H1 (cell line): Measurements from ENCODE around the gene NUDT9. TPM values are rescaled to one million over a fixed set of nuclear protein-coding genes. Genes with fewer than 3 reads are reported as not detected.

Source experiments
- CTCF ChIA-PET: fragments of 300-600 bp; sonication (Branson Sonifier 250); formaldehyde crosslinking; loops from one replicate; lab custom pipeline; 2021; ENCODE audit not compliant: partially characterized antibody; lab: Charles Lee
- POLR2A ChIA-PET: fragments of 300-600 bp; sonication (Branson Sonifier 250); formaldehyde crosslinking; loops from one replicate; lab custom pipeline; 2021; ENCODE audit warnings: inconsistent platforms; ENCODE audit not compliant: partially characterized antibody; lab: Charles Lee
- DNase-seq, 2 experiments: peaks; one replicate each; pipeline versions ENCODE4 v3.0.0 to v3.0.0-alpha.2; 2010 to 2022; ENCODE audit warnings: low spot score in 2 of 2, low read depth in 1 of 2, mixed read lengths in 1 of 2
- FAIRE-seq: peaks from 2 replicates; lab custom pipeline; 2011; peaks lifted over from hg19 to GRCh38; lab: Jason Lieb, UNC
- H2AFZ ChIP-seq: 2 replicates; pipeline ENCODE4 v1.8.1; 2012; ENCODE audit warnings: low read length, inconsistent platforms
- H2AK5ac ChIP-seq: 2 replicates; pipeline ENCODE4 v1.6.1; 2013; ENCODE audit warnings: low read depth, low read length
- H2BK120ac ChIP-seq: replicated peaks from 2 replicates; pipeline ENCODE3; 2013; ENCODE audit warnings: low read depth, low read length, inconsistent platforms
- H2BK12ac ChIP-seq: 2 replicates; pipeline ENCODE4 v1.6.1; 2013; ENCODE audit warnings: low read depth, low read length
- H2BK15ac ChIP-seq: 2 replicates; pipeline ENCODE4 v1.6.1; 2013; ENCODE audit warnings: low read length
- H2BK20ac ChIP-seq: 2 replicates; pipeline ENCODE4 v1.6.1; 2013; ENCODE audit warnings: low read length
- H2BK5ac ChIP-seq: 2 replicates; pipeline ENCODE4 v1.6.1; 2013; ENCODE audit warnings: low read depth, low read length
- H3K14ac ChIP-seq: 2 replicates; pipeline ENCODE4 v1.6.1; 2013; ENCODE audit warnings: inconsistent platforms; ENCODE audit not compliant: insufficient read length
- H3K18ac ChIP-seq: 2 replicates; pipeline ENCODE4 v1.6.1; 2013; ENCODE audit warnings: low read length; ENCODE audit errors: extremely low read depth
- H3K23ac ChIP-seq: 2 replicates; pipeline ENCODE4 v1.6.1; 2013; ENCODE audit warnings: inconsistent platforms; ENCODE audit not compliant: insufficient read length
- H3K23me2 ChIP-seq: 2 replicates; pipeline ENCODE4 v1.6.1; 2013; ENCODE audit warnings: low read depth, low read length
- H3K27ac ChIP-seq: 2 replicates; pipeline ENCODE4 v1.6.1; 2011; ENCODE audit warnings: low read depth, low read length, inconsistent platforms
- H3K27me3 ChIP-seq, 4 experiments: replicated peaks in 1 of 4; 1 replicate in 1 of 4; 2 replicates in 3 of 4; pipeline versions ENCODE4 v1.6.1 to v1.8.1; 2011 to 2013; ENCODE audit warnings: low read length in 3 of 4, mild to moderate bottlenecking in 3 of 4, inconsistent platforms in 2 of 4, mixed read lengths in 2 of 4, moderate library complexity in 1 of 4; ENCODE audit not compliant: control insufficient read depth in 3 of 4, insufficient read depth in 3 of 4; ENCODE audit errors: extremely low read depth in 1 of 4
- H3K36me3 ChIP-seq, 4 experiments: 2 replicates each; pipeline versions ENCODE4 v1.6.1 to v1.8.1; 2011 to 2013; ENCODE audit warnings: mild to moderate bottlenecking in 4 of 4, low read length in 3 of 4, moderate library complexity in 2 of 4, control low read depth in 1 of 4, inconsistent platforms in 1 of 4; ENCODE audit not compliant: insufficient read depth in 4 of 4, control insufficient read depth in 2 of 4
- H3K4ac ChIP-seq: replicated peaks from 2 replicates; pipeline ENCODE3; 2013; ENCODE audit warnings: low read length, low read depth, mixed read lengths, inconsistent platforms; ENCODE audit not compliant: insufficient read length
- H3K4me1 ChIP-seq, 4 experiments: replicated peaks in 1 of 4; 1 replicate in 1 of 4; 2 replicates in 3 of 4; pipeline versions ENCODE4 v1.6.1 to v1.8.1; 2011 to 2013; ENCODE audit warnings: low read length in 3 of 4, inconsistent platforms in 2 of 4, mixed read lengths in 1 of 4; ENCODE audit not compliant: insufficient read depth in 4 of 4, control insufficient read depth in 3 of 4
- H3K4me2 ChIP-seq, 2 experiments: 2 replicates each; pipeline versions ENCODE4 v1.6.1 to v1.8.1; 2011 to 2013; ENCODE audit warnings: low read depth in 2 of 2, low read length in 2 of 2, control low read depth in 1 of 2, inconsistent platforms in 1 of 2, mild to moderate bottlenecking in 1 of 2; ENCODE audit not compliant: insufficient read depth in 1 of 2
- H3K4me3 ChIP-seq, 4 experiments: fragments of 200-600, 300-600 bp in 1 of 4; sonication (generic), shearing (Covaris generic), sonication (Bioruptor Twin) in 1 of 4; 2 replicates each; pipeline versions ENCODE4 v1.5.1 to v1.8.1; 2011 to 2016; ENCODE audit warnings: low read length in 4 of 4, low read depth in 3 of 4, control low read depth in 2 of 4, inconsistent platforms in 2 of 4, mild to moderate bottlenecking in 2 of 4, mixed read lengths in 1 of 4, moderate library complexity in 1 of 4; ENCODE audit not compliant: insufficient read depth in 2 of 4; ENCODE audit errors: extremely low read depth in 1 of 4
- H3K56ac ChIP-seq: replicated peaks from 2 replicates; pipeline ENCODE3; 2013; ENCODE audit warnings: low read depth, mild to moderate bottlenecking, mixed read lengths, low read length, inconsistent platforms; ENCODE audit not compliant: insufficient read length
- H3K79me1 ChIP-seq: 2 replicates; pipeline ENCODE4 v1.6.1; 2013; ENCODE audit warnings: low read depth, low read length, control low read depth
- H3K79me2 ChIP-seq, 2 experiments: 2 replicates each; pipeline versions ENCODE4 v1.6.1 to v1.8.1; 2012 to 2013; ENCODE audit warnings: low read length in 2 of 2, mild to moderate bottlenecking in 2 of 2, inconsistent platforms in 1 of 2; ENCODE audit not compliant: insufficient read depth in 2 of 2, control insufficient read depth in 1 of 2
- H3K9ac ChIP-seq, 4 experiments: replicated peaks in 1 of 4; 1 replicate in 1 of 4; 2 replicates in 3 of 4; pipeline versions ENCODE4 v1.6.1 to v1.8.1; 2011 to 2013; ENCODE audit warnings: low read depth in 3 of 4, low read length in 3 of 4, control low read depth in 2 of 4, mild to moderate bottlenecking in 2 of 4, moderate library complexity in 2 of 4, inconsistent platforms in 1 of 4; ENCODE audit errors: extremely low read depth in 1 of 4
- H3K9me3 ChIP-seq, 2 experiments: 2 replicates each; pipeline versions ENCODE4 v1.6.1 to v1.8.1; 2012 to 2013; ENCODE audit warnings: mild to moderate bottlenecking in 2 of 2, moderate library complexity in 2 of 2, control low read depth in 1 of 2, inconsistent platforms in 1 of 2, low read depth in 1 of 2, low read length in 1 of 2, mixed read lengths in 1 of 2; ENCODE audit not compliant: insufficient read depth in 2 of 2
- H4K20me1 ChIP-seq, 2 experiments: replicated peaks in 1 of 2; 2 replicates each; pipeline versions ENCODE3 to v1.8.1; 2011 to 2013; ENCODE audit warnings: inconsistent platforms in 2 of 2, low read length in 2 of 2, mild to moderate bottlenecking in 1 of 2; ENCODE audit not compliant: insufficient read depth in 2 of 2, control insufficient read depth in 1 of 2
- H4K5ac ChIP-seq: 2 replicates; pipeline ENCODE4 v1.6.1; 2013; ENCODE audit warnings: low read length, low read depth, mixed read lengths, inconsistent platforms; ENCODE audit not compliant: insufficient read length
- H4K8ac ChIP-seq: 2 replicates; pipeline ENCODE4 v1.8.0; 2013; ENCODE audit warnings: mild to moderate bottlenecking, moderate library complexity, low read length, inconsistent platforms; ENCODE audit not compliant: insufficient read depth; ENCODE audit errors: extremely low read depth
- H4K91ac ChIP-seq: replicated peaks from 2 replicates; pipeline ENCODE3; 2013; ENCODE audit warnings: low read length, mixed read lengths, inconsistent platforms; ENCODE audit not compliant: insufficient read length
- ASH2L ChIP-seq: fragments of 200-600, 300-600 bp; sonication (generic); IDR thresholded peaks from one replicate; pipeline ENCODE4 v1.7.1; 2017; ENCODE audit warnings: low read length
- BACH1 ChIP-seq: IDR thresholded peaks from 2 replicates; pipeline ENCODE4 v1.6.1; 2012; ENCODE audit warnings: low read length, improper control_type of control experiment
- CEBPB ChIP-seq: IDR thresholded peaks from 2 replicates; pipeline ENCODE4 v1.6.1; 2012; ENCODE audit warnings: low read depth, low read length
- CHD1 ChIP-seq: IDR thresholded peaks from 2 replicates; pipeline ENCODE4 v1.6.1; 2012; ENCODE audit warnings: low read depth, low read length, improper control_type of control experiment
- EGR1 ChIP-seq: IDR thresholded peaks from 2 replicates; pipeline ENCODE4 v1.6.1; 2011; ENCODE audit warnings: low read depth, low read length, borderline replicate concordance
- MAX ChIP-seq: IDR thresholded peaks from 2 replicates; pipeline ENCODE4 v1.6.1; 2012; ENCODE audit warnings: inconsistent platforms
- PHF8 ChIP-seq: fragments of 200-600 bp; sonication (generic); conservative IDR thresholded peaks from 2 replicates; pipeline ENCODE4 v1.7.1; 2012; ENCODE audit warnings: low read depth, mild to moderate bottlenecking, inconsistent platforms, low read length, moderate library complexity
- POLR2AphosphoS5 ChIP-seq: IDR thresholded peaks from 2 replicates; pipeline ENCODE4 v1.6.1; 2011; ENCODE audit warnings: low read depth, low read length
- SP1 ChIP-seq: IDR thresholded peaks from 2 replicates; pipeline ENCODE4 v1.6.1; 2011; ENCODE audit warnings: low read depth, low read length
- YY1 ChIP-seq: IDR thresholded peaks from 2 replicates; pipeline ENCODE4 v1.6.1; 2011; ENCODE audit warnings: low read depth, mild to moderate bottlenecking, low read length
- WGBS, 2 experiments: shearing (Covaris generic) in 1 of 2; methylation state at CpG; one replicate each; pipeline versions ENCODE4 v1.1.6 to v1.1.7; 2013 to 2015; ENCODE audit warnings: low lambda C conversion rate in 2 of 2, mixed read lengths in 2 of 2, inconsistent platforms in 1 of 2, low coverage in 1 of 2, missing lambda C conversion rate in 1 of 2; ENCODE audit not compliant: insufficient replicate concordance in 2 of 2, insufficient coverage in 1 of 2, insufficient read length in 1 of 2; ENCODE audit errors: extremely low coverage in 1 of 2, missing lambda C conversion rate in 1 of 2; 5-methylcytosine and 5-hydroxymethylcytosine counted together
- polyA plus RNA-seq, 7 experiments: library from polyadenylated mRNA; depleted of rRNA in 3 of 7; stranded (reverse) in 5 of 7; unstranded in 2 of 7; fragments of >200 nt in 5 of 7; fragments of 200-250 nt in 2 of 7; gene quantifications; 1 replicate in 5 of 7; 2 replicates in 1 of 7; 4 replicates in 1 of 7; pipeline versions ENCODE4 v1.2.1 to v1.2.3, GENCODE V29; 2011 to 2013; ENCODE audit warnings: missing spikeins in 2 of 7, mixed read lengths in 2 of 7
- total RNA-seq: library from RNA; stranded (reverse); fragmentation: NEBNext Ultra II Directional; extraction: Animal tissue kit (Norgen Biotek cat#: 25700); gene quantifications from 2 replicates; pipeline ENCODE4 v1.2.1, GENCODE V29; 2021

NUDT9 gene
- total and polyA plus RNA-seq, 2 of the 8 experiments (the other 6 are each of a cell fraction or from before 2014, with no cell fraction given): 13.2 to 27.6 TPM

- Histone ChIP-seq H3K9me3 (peaks cover 0 to 2% of the 10 kb centered on the region in 2 experiments; a peak in 1 of 4 replicates), H2BK5ac (no peak within 1 kb of the TSS), H3K27me3 (no peaks in the 10 kb centered on the region), H4K91ac (no peak within 1 kb of the TSS), H3K27ac (no peak within 1 kb of the TSS), H3K14ac (no peak within 1 kb of the TSS), H3K23me2 (0 out of 2 replicates have a peak, but pooled peaks cover 3% of the 10 kb centered on the region), H2BK20ac (no peak within 1 kb of the TSS), H3K4ac (no peak within 1 kb of the TSS), H2BK15ac (no peak within 1 kb of the TSS), H3K36me3 (no peaks in the 10 kb centered on the region; a peak in 2 of 8 replicates), H2AK5ac (no peak within 1 kb of the TSS), H3K56ac (no peak within 1 kb of the TSS), H4K8ac (peak within 1 kb of the TSS; percentile 40; the same call in 1 of the 2 replicates), H3K23ac (no peak within 1 kb of the TSS), H4K5ac (peak within 1 kb of the TSS; percentile 21), H3K9ac (peak within 1 kb of the TSS; percentile 37 to 56 (median 54); a peak in 6 of 7 replicates), H2BK120ac (no peak within 1 kb of the TSS), H3K4me2 (peak within 1 kb of the TSS; percentile 65 to 69), H3K4me3 (peak within 1 kb of the TSS; percentile 61 to 78 (median 69)), H2BK12ac (no peak within 1 kb of the TSS), H3K79me2 (no peaks in the 10 kb centered on the region; a peak in 1 of 4 replicates), H3K79me1 (peaks cover 2% of the 10 kb centered on the region; the same call in 1 of the 2 replicates), H3K4me1 (no peaks in the 10 kb centered on the region; a peak in 1 of 7 replicates), H3K18ac (peak within 1 kb of the TSS; percentile 26; the same call in 1 of the 2 replicates), H4K20me1 (peaks cover 0 to 1% of the 10 kb centered on the region in 2 experiments), H2AFZ (peak within 1 kb of the TSS; percentile 97)
- peak; percentile 64 to 82 for DNase-seq
- POLR2A ChIA-PET: interaction anchor here (1.0 to 1.7 kb wide), 6 partner anchors 9 to 184 kb away, joined by 3 to 7 read pairs (median 4); partner anchors contain the start of gene NUDT9
- CTCF ChIA-PET: interaction anchor here (0.7 to 2.1 kb wide), 9 partner anchors 9 to 456 kb away, joined by 3 to 7 read pairs (median 4); no protein-coding TSS in a partner anchor
- FAIRE-seq: peak; percentile 92
- WGBS, 2 experiments: 4% methylated on average over 32 of the region's 32 CpGs; no CpG with 5 or more reads in 1 of the 2 experiments
- TF ChIP-seq SP1 (no peak), BACH1 (no peak), ASH2L (peak; percentile 95), CHD1 (no peak), POLR2AphosphoS5 (peak; percentile 69; the same call in 1 of the 2 replicates), PHF8 (0 out of 2 replicates have a peak, but pooled peaks have one; percentile 22), CEBPB (peak; percentile 98), YY1 (no peak), MAX (no peak), EGR1 (no peak)
These were observed 31.3 kb upstream of the NUDT9 start, which contains the start of gene HSD17B11 for GRCh38 chr4:87390891-87391575. Gene HSD17B11, minus strand, starts transcription at chr4:87391188. Its CDS starts 118 bp downstream, at chr4:87391070.
